H1 (cell line): ENCODE results near the gene YIPF2.

Experiments
- FOSL1 ChIP-seq: IDR thresholded peaks from 2 replicates; pipeline ENCODE4 v1.6.1; 2011; ENCODE audit warnings: mild to moderate bottlenecking, low read depth, low read length, moderate library complexity; ENCODE audit not compliant: insufficient read depth
- KDM4A ChIP-seq: IDR thresholded peaks from one replicate; pipeline ENCODE4 v1.7.1; 2012; ENCODE audit warnings: low read depth, mild to moderate bottlenecking, moderate library complexity, low read length, inconsistent platforms; ENCODE audit not compliant: severe bottlenecking
- KDM5A ChIP-seq: fragments of 200-600 bp; IDR thresholded peaks from 2 replicates; pipeline ENCODE4 v1.7.1; 2012; ENCODE audit warnings: mild to moderate bottlenecking, low read length, inconsistent platforms, mixed read lengths
- MAX ChIP-seq: IDR thresholded peaks from 2 replicates; pipeline ENCODE4 v1.6.1; 2012; ENCODE audit warnings: inconsistent platforms
- POLR2A ChIP-seq, 2 experiments: IDR thresholded peaks; 1 replicate in 1 of 2; 2 replicates in 1 of 2; pipeline ENCODE4 v1.6.1; 2011; ENCODE audit warnings: low read depth in 2 of 2, low read length in 2 of 2, mild to moderate bottlenecking in 2 of 2; ENCODE audit errors: control extremely low read depth in 1 of 2
- TF ChIP-seq, protein P1 (sequence below), 3 experiments: IDR thresholded peaks; 1 replicate in 2 of 3; 2 replicates in 1 of 3; pipeline versions ENCODE4 v1.5.1 to v1.6.1; 2011; ENCODE audit warnings: low read length in 3 of 3, mild to moderate bottlenecking in 3 of 3, inconsistent platforms in 2 of 3, low read depth in 1 of 3, moderate library complexity in 1 of 3; ENCODE audit not compliant: insufficient read depth in 1 of 3; ENCODE audit errors: control extremely low read depth in 1 of 3

DNA sequence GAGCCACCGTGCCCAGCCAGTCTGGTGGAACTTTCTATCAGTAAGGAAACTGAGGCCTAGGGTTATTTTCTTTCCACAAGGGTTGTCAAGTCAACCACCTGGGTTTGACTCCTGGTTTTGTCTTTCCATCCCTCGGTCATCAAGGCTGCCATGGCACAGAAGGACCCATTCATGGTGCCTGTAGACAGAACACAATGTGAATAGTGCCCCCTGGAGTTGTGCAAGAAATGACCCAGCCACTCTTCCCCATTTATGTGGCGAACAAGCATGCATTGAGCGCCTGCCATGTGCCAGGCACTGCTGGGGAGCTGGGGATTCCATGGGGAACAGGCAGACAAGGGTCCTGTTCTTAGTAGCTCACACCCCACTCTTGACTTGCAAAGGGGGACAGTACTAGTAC lies 36.5 kb upstream of the YIPF2 start:
- TF ChIP-seq KDM4A = no peak
- TF ChIP-seq FOSL1 = no peak
- TF ChIP-seq, protein P1, sequence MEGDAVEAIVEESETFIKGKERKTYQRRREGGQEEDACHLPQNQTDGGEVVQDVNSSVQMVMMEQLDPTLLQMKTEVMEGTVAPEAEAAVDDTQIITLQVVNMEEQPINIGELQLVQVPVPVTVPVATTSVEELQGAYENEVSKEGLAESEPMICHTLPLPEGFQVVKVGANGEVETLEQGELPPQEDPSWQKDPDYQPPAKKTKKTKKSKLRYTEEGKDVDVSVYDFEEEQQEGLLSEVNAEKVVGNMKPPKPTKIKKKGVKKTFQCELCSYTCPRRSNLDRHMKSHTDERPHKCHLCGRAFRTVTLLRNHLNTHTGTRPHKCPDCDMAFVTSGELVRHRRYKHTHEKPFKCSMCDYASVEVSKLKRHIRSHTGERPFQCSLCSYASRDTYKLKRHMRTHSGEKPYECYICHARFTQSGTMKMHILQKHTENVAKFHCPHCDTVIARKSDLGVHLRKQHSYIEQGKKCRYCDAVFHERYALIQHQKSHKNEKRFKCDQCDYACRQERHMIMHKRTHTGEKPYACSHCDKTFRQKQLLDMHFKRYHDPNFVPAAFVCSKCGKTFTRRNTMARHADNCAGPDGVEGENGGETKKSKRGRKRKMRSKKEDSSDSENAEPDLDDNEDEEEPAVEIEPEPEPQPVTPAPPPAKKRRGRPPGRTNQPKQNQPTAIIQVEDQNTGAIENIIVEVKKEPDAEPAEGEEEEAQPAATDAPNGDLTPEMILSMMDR (IDR thresholded peaks at IDR 0.05; ENCODE audit: control extremely low read depth in 1 of 3, insufficient read depth in 1 of 3, low read depth in 1 of 3, low read length in 3 of 3) = peak in 2 of 3 experiments; percentile 1 to 34; a peak in 2 of 4 replicates
- TF ChIP-seq POLR2A (IDR thresholded peaks at IDR 0.05; ENCODE audit: control extremely low read depth in 1 of 2, low read depth in 2 of 2, low read length in 2 of 2) = no peak
- no peak for TF ChIP-seq KDM5A
- no peak for TF ChIP-seq MAX
